NCI-H82 (cell line): Measurements from ENCODE around the gene S100A12.
A peak's percentile ranks its signal among the peaks of the same experiment; 100 is the strongest.

Experiments used
- DNase-seq: peaks from one replicate; lab custom pipeline; 2025; lab: John Stamatoyannopoulos, UW

S100A12 gene

GRCh38 chr1:153368495-153368894 lies 6.9 kb downstream of the S100A12 start:
- no peak for DNase-seq

- no peak for DNase-seq
These were observed 8.3 kb downstream of the S100A12 start for GRCh38 chr1:153367090-153367489.

GRCh38 chr1:153366261-153366660 lies 9.2 kb downstream of the S100A12 start:
- DNase-seq, result no peak

GRCh38 chr1:153365696-153366095 lies 9.7 kb downstream of the S100A12 start:
- no peak for DNase-seq

GRCh38 chr1:153364766-153365666 lies 10.4 kb downstream of the S100A12 start:
- DNase-seq, result no peak

GRCh38 chr1:153364156-153364555 lies 11.3 kb downstream of the S100A12 start:
- DNase-seq, result no peak

- no peak for DNase-seq
These were observed 11.8 kb downstream of the S100A12 start for GRCh38 chr1:153363641-153364040.

GRCh38 chr1:153362187-153362775 lies 13.1 kb downstream of the S100A12 start:
- peak; percentile 19 for DNase-seq

- no peak for DNase-seq
These were observed 13.8 kb downstream of the S100A12 start for GRCh38 chr1:153361480-153362109.

GRCh38 chr1:153360592-153361479 lies 14.6 kb downstream of the S100A12 start:
- no peak for DNase-seq

- no peak for DNase-seq
These were observed 15.2 kb downstream of the S100A12 start for GRCh38 chr1:153360190-153360589.

- no peak for DNase-seq
These were observed 16.2 kb downstream of the S100A12 start for GRCh38 chr1:153359241-153359640.

- no peak for DNase-seq
These were observed 16.8 kb downstream of the S100A12 start for GRCh38 chr1:153358691-153358975.

- no peak for DNase-seq
These were observed 17.3 kb downstream of the S100A12 start, which contains the start of gene S100A9 for GRCh38 chr1:153357853-153358690. TSS of gene S100A9 (plus strand) at chr1:153357854. CDS start at chr1:153358284, 430 bp downstream.

GRCh38 chr1:153357076-153357852 lies 18.2 kb downstream of the S100A12 start:
- no peak for DNase-seq

- DNase-seq, result no peak
These were observed 18.9 kb downstream of the S100A12 start for GRCh38 chr1:153356392-153357075.

- DNase-seq, result peak; percentile 90
These were observed 19.9 kb downstream of the S100A12 start for GRCh38 chr1:153355445-153356071.

GRCh38 chr1:153354515-153355193 lies 20.8 kb downstream of the S100A12 start:
- DNase-seq, result no peak
